GM12878 (cell line): Measurements from ENCODE around the gene COL4A2. TPM values are rescaled to one million over a fixed set of nuclear protein-coding genes. Genes with fewer than 3 reads are reported as not detected.

Experiments used
- ATAC-seq: fragments of 200-7000 bp; cut with Tn5 transposase; 3 replicates; pipeline ENCODE4 v1.9.1; 2020; ENCODE audit warnings: mild to moderate bottlenecking, moderate library complexity
- BruUV-seq: library from RNA; stranded (reverse); fragments of 400-500 nt; replicated peaks from 2 replicates; lab custom pipeline; 2021; lab: Mats Ljungman, UMichigan
- CTCF ChIA-PET: fragments of 300-600 bp; sonication (Branson Sonifier 250); formaldehyde crosslinking; extraction: SDS; loops from one replicate; lab custom pipeline; 2021; ENCODE audit warnings: inconsistent platforms; lab: Yijun Ruan, JAX
- POLR2A ChIA-PET: fragments of 350-600 bp; formaldehyde crosslinking; extraction: SDS; loops from one replicate; lab custom pipeline; 2021; ENCODE audit warnings: inconsistent platforms; lab: Charles Lee
- RAD21 ChIA-PET: fragments of 300-600 bp; sonication (Branson Sonifier 250); formaldehyde crosslinking; loops from one replicate; lab custom pipeline; 2023; ENCODE audit warnings: antibody characterized with exemption; ENCODE audit not compliant: unreplicated experiment; lab: Charles Lee
- SMC1A ChIA-PET: fragments of 300-600 bp; sonication (Branson Sonifier 250); formaldehyde crosslinking; loops from one replicate; lab custom pipeline; 2023; ENCODE audit not compliant: unreplicated experiment, uncharacterized antibody; lab: Charles Lee
- DNase-seq: peaks from one replicate; pipeline ENCODE4 v3.0.0-alpha.2; 2011; ENCODE audit warnings: low read depth, low spot score
- FAIRE-seq: peaks from 3 replicates; lab custom pipeline; 2011; peaks lifted over from hg19 to GRCh38; lab: Jason Lieb, UNC
- H2AFZ ChIP-seq: 2 replicates; pipeline ENCODE4 v1.6.0; 2011; ENCODE audit warnings: low read depth, low read length, control low read depth; ENCODE audit not compliant: control insufficient read depth
- H3K27ac ChIP-seq: 2 replicates; pipeline ENCODE4 v1.5.1; 2011; ENCODE audit warnings: control low read depth; ENCODE audit not compliant: control insufficient read depth, insufficient read depth
- H3K27me3 ChIP-seq, 2 experiments: replicated peaks in 1 of 2; 2 replicates each; pipeline versions ENCODE4 v1.6.0 to v1.6.1; 2011; ENCODE audit warnings: low read length in 1 of 2; ENCODE audit not compliant: control insufficient read depth in 2 of 2, insufficient read depth in 2 of 2
- H3K36me3 ChIP-seq, 2 experiments: 2 replicates each; pipeline ENCODE4 v1.5.1; 2011; ENCODE audit warnings: low read length in 1 of 2; ENCODE audit not compliant: control insufficient read depth in 2 of 2, insufficient read depth in 2 of 2
- H3K4me1 ChIP-seq: 2 replicates; pipeline ENCODE4 v1.6.1; 2011; ENCODE audit warnings: mild to moderate bottlenecking, low read length, moderate library complexity, mixed read lengths; ENCODE audit not compliant: control insufficient read depth, insufficient read depth
- H3K4me2 ChIP-seq: 2 replicates; pipeline ENCODE4 v1.6.0; 2011; ENCODE audit warnings: control low read depth; ENCODE audit not compliant: control insufficient read depth, insufficient read depth
- H3K4me3 ChIP-seq: fragments of 200-600 bp; sonication (generic); 2 replicates; pipeline ENCODE4 v1.5.1; 2016
- H3K79me2 ChIP-seq: 2 replicates; pipeline ENCODE4 v1.6.0; 2011; ENCODE audit warnings: low read length; ENCODE audit not compliant: control insufficient read depth, insufficient read depth
- H3K9ac ChIP-seq: 2 replicates; pipeline ENCODE4 v1.8.0; 2011; ENCODE audit warnings: low read length, control low read depth, mixed read lengths; ENCODE audit not compliant: control insufficient read depth, insufficient read depth
- H3K9me3 ChIP-seq: replicated peaks from 3 replicates; pipeline ENCODE4 v1.5.1; 2011; ENCODE audit warnings: mild to moderate bottlenecking, low read length; ENCODE audit not compliant: control insufficient read depth, insufficient read depth
- H4K20me1 ChIP-seq: 2 replicates; pipeline ENCODE4 v1.6.0; 2011; ENCODE audit not compliant: control insufficient read depth, insufficient read depth
- ATF3 ChIP-seq: IDR thresholded peaks from 2 replicates; pipeline ENCODE4 v1.6.1; 2011; ENCODE audit warnings: low read depth, mild to moderate bottlenecking, low read length, moderate library complexity, borderline replicate concordance; ENCODE audit errors: extremely low read depth
- NFIC ChIP-seq: IDR thresholded peaks from 2 replicates; pipeline ENCODE4 v1.6.1; 2012; ENCODE audit warnings: low read depth, mild to moderate bottlenecking, inconsistent platforms, low read length, moderate library complexity
- PML ChIP-seq: IDR thresholded peaks from 2 replicates; pipeline ENCODE4 v1.6.1; 2012; ENCODE audit warnings: low read length, inconsistent platforms
- POLR2AphosphoS5 ChIP-seq: IDR thresholded peaks from 2 replicates; pipeline ENCODE4 v1.6.1; 2011; ENCODE audit warnings: mild to moderate bottlenecking, low read length, inconsistent platforms
- WGBS: methylation state at CpG from one replicate; pipeline ENCODE4 v1.1.6; 2016; ENCODE audit warnings: low lambda C conversion rate; ENCODE audit not compliant: insufficient replicate concordance, insufficient coverage; ENCODE audit errors: missing lambda C conversion rate; 5-methylcytosine and 5-hydroxymethylcytosine counted together
- in situ Hi-C: fragments of 300-500 bp; cut with MboI; formaldehyde crosslinking; loops from 9 replicates; pipeline ENCODE4 v1.14.3; 2018; ENCODE audit warnings: mixed read lengths
- intact Hi-C: fragments of 100-400 bp; cut with micrococcal nuclease; formaldehyde crosslinking; loops from one replicate; pipeline ENCODE4 v1.14.2; 2022; ENCODE audit not compliant: unreplicated experiment
- polyA plus RNA-seq, 11 experiments: library from polyadenylated mRNA; depleted of rRNA in 4 of 11; unstranded in 6 of 11; stranded (reverse) in 5 of 11; fragments of >200 nt; fragmentation: Nextera tagmentation in 4 of 11; fragmentation: Illumina TruSeq in 1 of 11; extraction: Ambion mirVana in 4 of 11; extraction: Trizol in 1 of 11; gene quantifications; 1 replicate in 1 of 11; 2 replicates in 10 of 11; pipeline versions ENCODE4 v1.2.1 to v1.2.3, GENCODE V29; 2011 to 2016; ENCODE audit warnings: inconsistent platforms in 2 of 11, missing spikeins in 2 of 11, low read depth in 1 of 11
- total RNA-seq, 4 experiments: library from RNA; depleted of rRNA in 3 of 4; stranded (reverse); fragments of >200 nt in 3 of 4; fragmentation: Illumina TruSeq in 1 of 4; extraction: Trizol in 1 of 4; gene quantifications; 2 replicates each; pipeline versions ENCODE4 v1.2.1 to v1.2.3, GENCODE V29; 2013 to 2021
- TF ChIP-seq, protein P1 (sequence below): fragments of 450-650 bp; IDR thresholded peaks from 2 replicates; pipeline ENCODE4 v1.6.1; 2014; ENCODE audit warnings: mild to moderate bottlenecking
- TF ChIP-seq, protein P2 (sequence below): IDR thresholded peaks from 2 replicates; pipeline ENCODE4 v1.6.1; 2011; ENCODE audit warnings: borderline replicate concordance, low read depth, mild to moderate bottlenecking, moderate library complexity, low read length; ENCODE audit not compliant: insufficient read depth, poor library complexity, severe bottlenecking

Gene COL4A2
- total and polyA plus RNA-seq, 10 of the 15 experiments (the other 5 are each of a cell fraction or from before 2014, with no cell fraction given): 0.16 to 1.6 (median 0.62) TPM; not detected in 3

GRCh38 chr13:110333837-110334236, 26.8 kb downstream of the COL4A2 start:
- Histone ChIP-seq H2AFZ (no peak overlapping the region), H3K9me3 (peaks cover 5% of the 10 kb centered on the region; the same call in 2 of the 3 replicates), H3K9ac (no peak overlapping the region), H3K4me3 (no peak overlapping the region), H3K79me2 (no peaks in the 10 kb centered on the region), H3K36me3 (no peaks in the 10 kb centered on the region), H3K27me3 (no peaks in the 10 kb centered on the region; a peak in 1 of 4 replicates), H3K4me2 (no peak overlapping the region), H4K20me1 (no peaks in the 10 kb centered on the region), H3K27ac (no peak overlapping the region), H3K4me1 (no peaks in the 10 kb centered on the region)
- ChIA-PET POLR2A (no interaction called here), RAD21 (no interaction called here), SMC1A (no interaction called here), CTCF (no interaction called here)
- BruUV-seq: no TSS peak
- intact Hi-C loops: no loop called here
- DNase-seq (no peak), ATAC-seq (no peak), FAIRE-seq (no peak)
- WGBS: 22% methylated on average over 12 of the region's 12 CpGs
- in situ Hi-C loops: no loop called here
- TF ChIP-seq, protein P1, sequence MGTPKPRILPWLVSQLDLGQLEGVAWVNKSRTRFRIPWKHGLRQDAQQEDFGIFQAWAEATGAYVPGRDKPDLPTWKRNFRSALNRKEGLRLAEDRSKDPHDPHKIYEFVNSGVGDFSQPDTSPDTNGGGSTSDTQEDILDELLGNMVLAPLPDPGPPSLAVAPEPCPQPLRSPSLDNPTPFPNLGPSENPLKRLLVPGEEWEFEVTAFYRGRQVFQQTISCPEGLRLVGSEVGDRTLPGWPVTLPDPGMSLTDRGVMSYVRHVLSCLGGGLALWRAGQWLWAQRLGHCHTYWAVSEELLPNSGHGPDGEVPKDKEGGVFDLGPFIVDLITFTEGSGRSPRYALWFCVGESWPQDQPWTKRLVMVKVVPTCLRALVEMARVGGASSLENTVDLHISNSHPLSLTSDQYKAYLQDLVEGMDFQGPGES: no peak
- TF ChIP-seq, protein P2, sequence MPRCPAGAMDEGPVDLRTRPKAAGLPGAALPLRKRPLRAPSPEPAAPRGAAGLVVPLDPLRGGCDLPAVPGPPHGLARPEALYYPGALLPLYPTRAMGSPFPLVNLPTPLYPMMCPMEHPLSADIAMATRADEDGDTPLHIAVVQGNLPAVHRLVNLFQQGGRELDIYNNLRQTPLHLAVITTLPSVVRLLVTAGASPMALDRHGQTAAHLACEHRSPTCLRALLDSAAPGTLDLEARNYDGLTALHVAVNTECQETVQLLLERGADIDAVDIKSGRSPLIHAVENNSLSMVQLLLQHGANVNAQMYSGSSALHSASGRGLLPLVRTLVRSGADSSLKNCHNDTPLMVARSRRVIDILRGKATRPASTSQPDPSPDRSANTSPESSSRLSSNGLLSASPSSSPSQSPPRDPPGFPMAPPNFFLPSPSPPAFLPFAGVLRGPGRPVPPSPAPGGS: no peak
- TF ChIP-seq PML: no peak
- TF ChIP-seq ATF3: no peak
- no peak for TF ChIP-seq POLR2AphosphoS5
- no peak for TF ChIP-seq NFIC
